Measurements from ENCODE around the gene CNIH4. TPM values are rescaled to one million over a fixed set of nuclear protein-coding genes. Genes with fewer than 3 reads are reported as not detected.

The CNIH4 gene
- total and polyA plus RNA-seq, 2 experiments from 2014 or later, result 53.5 to 194 TPM

- no peak for TF ChIP-seq EZH2 (IDR thresholded peaks at IDR 0.05; ENCODE audit: low read depth, unreplicated experiment)
- no peak for TF ChIP-seq REST (IDR thresholded peaks at IDR 0.05; ENCODE audit: unreplicated experiment)
Observed at GRCh38 chr1:224317383-224318045, 39.2 kb upstream of the CNIH4 start (continued).

- Mint-ChIP-seq H3K27ac (no peak overlapping the region), H3K27me3 (ENCODE audit: insufficient read depth, low read depth, poor library complexity) (no peaks in the 10 kb centered on the region), H3K36me3 (ENCODE audit: low read depth) (peaks cover 10% of the 10 kb centered on the region; the same call in 2 of the 3 replicates), H3K4me1 (no peaks in the 10 kb centered on the region), H3K9me3 (no peaks in the 10 kb centered on the region), H3K4me3 (no peak overlapping the region)
- DNase-seq (ENCODE audit: low spot score) (no peak), ATAC-seq (no peak)
- Histone ChIP-seq H3K79me2 (replicated peaks; ENCODE audit: insufficient read depth) (peaks cover 63% of the 10 kb centered on the region), H3K27me3 (ENCODE audit: insufficient read depth) (no peaks in the 10 kb centered on the region), H3K36me3 (ENCODE audit: insufficient read depth) (no peaks in the 10 kb centered on the region), H3F3A (replicated peaks; ENCODE audit: low read depth) (no peaks in the 10 kb centered on the region), H2AFZ (no peak overlapping the region), H3K4me2 (no peak overlapping the region), H3K4me1 (ENCODE audit: insufficient read depth) (no peaks in the 10 kb centered on the region), H3K4me3 (no peak overlapping the region), H3K9me2 (ENCODE audit: insufficient read depth) (no peaks in the 10 kb centered on the region), H4K20me1 (replicated peaks; ENCODE audit: insufficient read depth) (peaks cover 8% of the 10 kb centered on the region; the same call in 1 of the 2 replicates), H3K27ac (ENCODE audit: low read depth) (no peak overlapping the region)
- TF ChIP-seq STAT1 (IDR thresholded peaks at IDR 0.05; ENCODE audit: unreplicated experiment) (no peak), ZNF114 (CRISPR knock-in tag; IDR thresholded peaks at IDR 0.05) (no peak), ZNF331 (CRISPR knock-in tag; IDR thresholded peaks at IDR 0.05; ENCODE audit: low read depth) (no peak), JUNB (IDR thresholded peaks at IDR 0.05; ENCODE audit: unreplicated experiment) (no peak), POLR2AphosphoS5 (IDR thresholded peaks at IDR 0.05; ENCODE audit: low read depth) (no peak), ETS1 (IDR thresholded peaks at IDR 0.05) (no peak), ZNF462 (CRISPR knock-in tag; IDR thresholded peaks at IDR 0.05) (no peak), CREB1 (CRISPR knock-in tag; IDR thresholded peaks at IDR 0.05; ENCODE audit: low read depth) (no peak), CTCF (conservative IDR thresholded peaks at IDR 0.05; ENCODE audit: low read depth in 2 of 2) (no peak)
Observed at GRCh38 chr1:224321706-224322105, 35.0 kb upstream of the CNIH4 start.
